ENCODE results near the gene LPP.

DNA sequence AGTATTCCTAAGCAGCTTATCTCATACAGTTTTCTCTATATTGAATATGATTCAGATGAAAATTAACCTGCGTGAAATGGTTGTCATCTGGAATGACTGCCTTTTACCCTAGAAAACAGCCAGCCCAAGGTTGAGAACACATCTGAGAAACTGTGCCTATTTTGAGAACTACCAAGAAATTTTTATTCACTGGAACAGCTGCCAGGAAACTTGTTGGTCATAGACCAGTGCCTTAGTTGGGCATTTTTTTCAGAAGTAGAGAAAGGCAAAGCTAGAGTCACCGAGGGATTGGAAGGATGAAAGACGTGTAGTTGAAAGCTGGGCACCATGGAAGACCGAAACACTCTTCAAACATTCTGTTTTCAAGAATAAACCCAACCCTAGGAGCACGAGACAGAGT, 277.1 kb downstream of the LPP start:
- TF ChIP-seq ARNT (IDR thresholded peaks at IDR 0.05) (no peak), BHLHE40 (IDR thresholded peaks at IDR 0.05; ENCODE audit: borderline replicate concordance) (no peak), TARDBP (IDR thresholded peaks at IDR 0.05) (no peak), FOXA1 (IDR thresholded peaks at IDR 0.05) (no peak), NFRKB (IDR thresholded peaks at IDR 0.05) (no peak), ELF4 (IDR thresholded peaks at IDR 0.05) (no peak), FOXM1 (IDR thresholded peaks at IDR 0.05; ENCODE audit: borderline replicate concordance) (no peak), SP1 (IDR thresholded peaks at IDR 0.05) (no peak), ZNF384 (IDR thresholded peaks at IDR 0.05) (no peak), CTBP1 (IDR thresholded peaks at IDR 0.05; ENCODE audit: borderline replicate concordance) (no peak), SUZ12 (IDR thresholded peaks at IDR 0.05) (no peak), L3MBTL2 (conservative IDR thresholded peaks at IDR 0.05) (no peak), LEF1 (IDR thresholded peaks at IDR 0.05; ENCODE audit: borderline replicate concordance) (no peak)
- TF ChIP-seq, protein P1, sequence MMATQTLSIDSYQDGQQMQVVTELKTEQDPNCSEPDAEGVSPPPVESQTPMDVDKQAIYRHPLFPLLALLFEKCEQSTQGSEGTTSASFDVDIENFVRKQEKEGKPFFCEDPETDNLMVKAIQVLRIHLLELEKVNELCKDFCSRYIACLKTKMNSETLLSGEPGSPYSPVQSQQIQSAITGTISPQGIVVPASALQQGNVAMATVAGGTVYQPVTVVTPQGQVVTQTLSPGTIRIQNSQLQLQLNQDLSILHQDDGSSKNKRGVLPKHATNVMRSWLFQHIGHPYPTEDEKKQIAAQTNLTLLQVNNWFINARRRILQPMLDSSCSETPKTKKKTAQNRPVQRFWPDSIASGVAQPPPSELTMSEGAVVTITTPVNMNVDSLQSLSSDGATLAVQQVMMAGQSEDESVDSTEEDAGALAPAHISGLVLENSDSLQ (IDR thresholded peaks at IDR 0.05), result no peak
